GM19397 (cell line): ENCODE results near the gene WFS1.

ENCODE experiments used
- ATAC-seq: cut with Tn5 transposase; IDR thresholded peaks from one replicate; pipeline ENCODE4 v1.9.1; 2021; ENCODE audit warnings: mild to moderate bottlenecking, moderate library complexity; ENCODE audit not compliant: unreplicated experiment

Gene WFS1, protein sequence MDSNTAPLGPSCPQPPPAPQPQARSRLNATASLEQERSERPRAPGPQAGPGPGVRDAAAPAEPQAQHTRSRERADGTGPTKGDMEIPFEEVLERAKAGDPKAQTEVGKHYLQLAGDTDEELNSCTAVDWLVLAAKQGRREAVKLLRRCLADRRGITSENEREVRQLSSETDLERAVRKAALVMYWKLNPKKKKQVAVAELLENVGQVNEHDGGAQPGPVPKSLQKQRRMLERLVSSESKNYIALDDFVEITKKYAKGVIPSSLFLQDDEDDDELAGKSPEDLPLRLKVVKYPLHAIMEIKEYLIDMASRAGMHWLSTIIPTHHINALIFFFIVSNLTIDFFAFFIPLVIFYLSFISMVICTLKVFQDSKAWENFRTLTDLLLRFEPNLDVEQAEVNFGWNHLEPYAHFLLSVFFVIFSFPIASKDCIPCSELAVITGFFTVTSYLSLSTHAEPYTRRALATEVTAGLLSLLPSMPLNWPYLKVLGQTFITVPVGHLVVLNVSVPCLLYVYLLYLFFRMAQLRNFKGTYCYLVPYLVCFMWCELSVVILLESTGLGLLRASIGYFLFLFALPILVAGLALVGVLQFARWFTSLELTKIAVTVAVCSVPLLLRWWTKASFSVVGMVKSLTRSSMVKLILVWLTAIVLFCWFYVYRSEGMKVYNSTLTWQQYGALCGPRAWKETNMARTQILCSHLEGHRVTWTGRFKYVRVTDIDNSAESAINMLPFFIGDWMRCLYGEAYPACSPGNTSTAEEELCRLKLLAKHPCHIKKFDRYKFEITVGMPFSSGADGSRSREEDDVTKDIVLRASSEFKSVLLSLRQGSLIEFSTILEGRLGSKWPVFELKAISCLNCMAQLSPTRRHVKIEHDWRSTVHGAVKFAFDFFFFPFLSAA

DNA sequence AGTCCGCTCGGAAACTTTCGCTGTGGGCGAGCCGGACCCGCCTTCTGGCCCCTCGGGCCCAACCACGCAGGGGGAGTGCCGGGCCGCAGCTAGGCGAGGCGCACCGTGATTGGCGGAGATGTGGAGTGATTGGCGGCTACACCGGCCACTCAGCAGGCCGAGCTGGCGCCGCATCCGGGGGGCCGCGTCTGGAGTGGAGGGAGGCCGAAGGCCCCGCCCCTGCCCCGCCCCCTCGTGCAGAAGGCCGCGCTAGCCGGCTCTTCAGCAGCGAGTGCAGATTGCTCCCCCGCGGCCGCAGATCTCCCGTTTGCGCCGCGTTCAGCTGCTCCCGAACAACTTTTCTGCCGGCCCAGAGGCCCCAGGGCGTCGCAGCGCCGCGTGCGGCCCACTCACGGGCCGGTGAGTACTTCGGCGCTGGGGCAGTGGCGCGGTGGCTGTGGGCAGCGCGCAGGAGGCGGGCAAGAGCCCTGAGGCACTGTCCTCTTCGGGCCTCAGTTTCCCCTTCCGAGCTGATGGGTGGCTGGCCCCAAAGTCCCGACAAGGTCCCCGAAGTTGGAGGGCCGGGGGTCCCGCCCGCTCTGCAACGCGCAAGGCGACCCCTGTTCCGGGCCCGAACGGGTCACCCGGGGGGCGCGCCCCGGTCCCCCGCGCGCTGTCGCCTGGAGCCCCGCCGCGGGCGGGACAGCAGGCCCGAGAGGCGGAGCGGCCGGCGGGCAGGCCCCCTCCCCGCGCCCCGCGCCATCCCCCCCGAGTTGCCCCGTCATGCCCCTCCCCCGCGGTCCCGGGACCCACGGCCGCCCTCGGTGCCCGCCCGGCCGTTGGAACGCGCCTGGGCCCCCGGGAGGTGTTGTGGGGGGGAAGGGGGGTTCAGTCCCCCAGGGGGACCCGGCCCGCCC lies at the start of gene WFS1:
TSS of gene WFS1 (plus strand) at position 235 of the 896 bp plus-strand sequence. CDS start 7,606 bp downstream, outside the sequence.
- peak; percentile 100 for ATAC-seq

DNA sequence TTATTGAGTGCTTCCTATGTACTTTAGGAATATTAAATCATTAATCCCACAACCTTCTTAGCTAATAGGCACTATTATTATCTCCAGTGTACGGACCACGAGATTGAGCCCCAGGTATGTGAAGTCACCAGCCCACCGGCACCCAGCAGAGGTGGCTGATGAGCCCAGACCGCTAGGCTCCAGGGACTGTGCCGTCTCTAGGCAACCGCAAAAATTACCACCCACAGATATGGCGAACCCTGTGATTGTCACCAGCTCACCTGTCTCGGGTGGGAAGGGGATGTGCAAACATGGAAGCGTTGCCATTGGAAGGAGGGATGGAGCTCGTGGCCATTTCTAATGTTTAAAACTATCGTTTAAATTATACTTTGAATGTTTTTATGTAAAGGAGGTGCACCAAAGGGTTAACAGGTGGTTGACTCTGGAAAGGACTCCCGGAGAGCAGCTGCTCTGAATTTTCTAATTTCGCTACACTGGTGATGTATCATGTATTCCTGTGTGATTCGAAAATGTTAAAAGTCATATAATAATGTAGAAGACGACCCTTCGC lies 48.3 kb upstream of the WFS1 start:
- ATAC-seq, result no peak

DNA sequence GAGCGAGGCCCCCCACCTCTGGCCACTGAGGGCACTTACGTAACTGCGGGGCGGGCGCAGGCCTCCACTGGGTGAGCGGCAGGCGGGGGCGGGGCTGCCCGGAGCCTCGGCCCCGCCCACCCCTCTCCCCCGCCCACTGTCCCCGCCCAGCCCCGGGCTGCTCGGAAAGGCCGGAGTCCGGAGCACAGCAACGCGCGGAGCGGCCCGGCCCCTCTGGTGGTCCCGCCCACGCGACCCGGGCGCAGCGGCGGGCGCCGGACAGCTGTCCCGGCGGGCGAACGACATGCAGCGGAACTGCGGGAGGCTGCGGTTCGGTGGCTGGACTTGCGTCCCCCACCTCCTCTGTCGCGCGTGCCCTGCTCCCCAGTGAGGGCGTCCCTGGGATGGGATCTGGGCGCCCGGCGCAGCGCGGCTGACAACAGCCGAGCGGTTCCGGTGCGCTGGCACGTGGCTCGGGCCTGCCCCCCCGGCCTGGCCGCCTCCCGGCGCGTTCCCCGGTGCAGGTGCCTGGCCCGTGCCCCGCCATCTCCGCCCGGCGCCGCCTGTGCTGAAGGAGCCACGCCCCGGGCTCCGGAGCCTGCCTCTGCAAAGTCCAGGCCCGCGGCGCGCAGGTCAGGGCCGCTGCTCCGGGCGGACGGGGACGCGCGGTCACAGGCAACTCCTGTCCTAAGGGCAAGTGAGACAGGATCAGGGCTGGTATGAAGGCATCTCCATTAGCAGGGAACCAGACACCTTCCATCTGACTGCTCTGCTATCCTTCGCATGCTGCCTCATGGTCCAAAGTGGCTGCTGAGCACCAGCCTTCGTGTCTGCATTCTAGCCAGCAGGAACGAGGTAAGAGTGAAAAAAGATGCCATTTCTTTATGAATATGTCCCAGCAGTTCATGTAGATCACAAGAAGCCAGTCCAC lies 47.5 kb upstream of the WFS1 start:
- ATAC-seq, result no peak

DNA sequence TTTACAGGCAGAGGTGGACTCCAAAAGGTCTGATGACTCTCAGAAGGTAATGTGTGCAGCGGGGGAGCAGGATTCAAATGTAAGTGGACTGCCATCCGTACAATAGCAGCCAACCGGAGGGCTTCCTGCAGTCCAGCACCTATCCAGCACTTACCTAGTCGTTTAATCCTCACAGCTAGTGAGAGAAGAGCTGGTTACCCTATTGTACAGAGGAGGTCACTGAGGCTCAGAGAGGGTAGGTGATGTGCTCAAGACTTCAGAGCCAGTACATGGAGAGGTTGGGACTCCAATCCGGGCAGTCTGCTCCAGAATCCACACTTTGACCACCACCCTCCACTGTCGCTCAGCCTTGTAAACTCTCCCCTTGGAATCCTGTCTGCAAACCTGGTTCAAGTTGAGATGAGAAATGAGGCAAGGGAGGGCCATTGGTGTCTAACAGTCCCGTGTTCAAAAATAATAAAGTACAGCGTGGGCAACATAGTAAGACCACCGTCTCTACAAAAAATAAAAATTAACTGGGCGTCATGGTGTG lies 46.8 kb upstream of the WFS1 start:
- no peak for ATAC-seq

DNA sequence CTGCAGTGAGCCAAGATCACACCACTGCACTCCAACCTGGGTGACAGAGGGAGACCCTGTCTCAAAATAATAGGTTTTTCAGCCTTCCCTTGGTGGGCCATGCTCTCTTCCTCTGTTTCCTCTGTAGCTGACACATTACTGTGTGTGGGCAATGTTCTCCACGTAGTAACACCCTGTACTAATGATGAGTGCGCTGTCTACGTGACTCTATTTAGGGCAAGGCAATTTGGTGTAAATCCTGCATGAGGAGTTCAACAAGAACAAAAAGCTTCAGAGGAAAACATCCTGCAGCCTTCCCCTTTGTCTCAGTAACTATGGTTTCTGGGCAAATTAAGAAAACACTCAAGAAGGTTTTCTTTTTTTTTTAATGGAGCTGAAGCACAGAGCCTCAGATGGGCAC lies 44.9 kb upstream of the WFS1 start:
- no peak for ATAC-seq

DNA sequence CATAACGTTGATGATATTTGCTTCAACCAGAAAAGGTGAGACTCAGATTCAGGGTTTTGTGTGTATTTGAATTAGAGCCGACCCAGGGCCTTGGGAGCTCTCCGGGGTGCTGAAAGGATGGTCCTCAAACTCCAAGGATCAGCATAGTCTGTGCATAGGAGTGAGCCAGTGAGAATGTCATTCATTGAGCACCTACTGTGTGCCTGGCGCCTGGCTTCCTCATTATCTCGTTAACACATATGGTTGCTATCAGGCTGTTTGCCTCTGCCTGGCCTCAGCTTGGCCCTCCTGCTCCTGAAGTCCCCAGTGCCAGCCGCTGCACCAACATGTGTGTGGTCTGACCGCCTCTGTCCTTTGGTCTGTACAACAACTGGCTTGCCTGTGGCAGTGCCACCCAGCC lies 44.2 kb upstream of the WFS1 start:
- ATAC-seq, result no peak

DNA sequence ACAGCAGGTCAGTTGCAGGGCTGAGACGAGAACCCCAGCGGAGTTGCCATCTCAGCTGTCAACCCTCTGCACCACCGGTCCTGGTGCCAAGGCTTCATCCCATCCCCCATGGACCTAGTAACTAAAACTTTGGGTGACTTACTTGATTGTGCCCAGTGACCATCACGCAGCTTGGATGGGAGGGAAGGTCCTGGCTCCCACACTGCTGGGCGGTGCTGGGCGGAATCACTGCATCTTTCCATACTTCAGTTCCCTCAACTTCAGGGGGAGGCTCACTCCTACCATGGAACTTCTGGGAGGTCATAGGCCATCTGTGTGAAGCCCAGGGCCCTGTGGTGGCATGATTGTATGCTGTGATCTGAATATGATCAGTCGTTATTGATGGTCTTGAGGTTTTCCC lies 43.1 kb upstream of the WFS1 start:
- no peak for ATAC-seq

DNA sequence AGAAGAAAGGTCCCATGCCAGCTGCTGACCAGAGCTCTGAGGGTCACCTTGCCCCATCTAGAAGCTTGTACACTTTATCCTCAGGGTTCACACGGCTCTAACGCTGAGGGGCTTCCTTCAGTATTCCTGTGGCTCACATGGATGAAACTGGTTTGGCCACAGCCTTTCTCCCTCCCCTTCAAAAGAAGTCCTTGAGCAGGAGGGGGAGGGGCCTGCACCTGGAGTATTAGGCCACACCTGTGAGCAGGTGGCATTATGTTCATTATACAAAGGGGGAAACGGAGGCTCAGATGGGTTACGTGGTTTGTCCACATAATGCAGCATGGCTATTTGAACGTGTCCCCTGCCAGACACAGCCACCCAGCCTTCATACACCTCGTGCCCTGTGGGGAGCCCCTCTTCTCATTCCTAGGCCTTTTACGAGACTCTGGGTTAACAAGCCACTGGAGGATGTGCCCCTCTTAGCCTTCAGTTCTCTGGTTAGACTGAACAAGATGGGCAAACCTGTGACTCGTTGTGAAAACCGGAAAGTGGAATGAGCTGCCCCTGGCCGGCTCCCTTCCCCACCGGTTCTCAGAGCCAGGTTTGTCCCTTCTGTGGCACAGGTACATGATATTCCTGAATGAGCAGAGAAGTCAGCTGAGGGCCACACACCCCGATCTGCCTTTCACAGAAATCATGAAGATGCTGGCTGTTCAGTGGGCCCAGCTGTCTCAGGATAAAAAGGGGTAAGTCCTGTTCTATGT lies 42.1 kb upstream of the WFS1 start:
- no peak for ATAC-seq

DNA sequence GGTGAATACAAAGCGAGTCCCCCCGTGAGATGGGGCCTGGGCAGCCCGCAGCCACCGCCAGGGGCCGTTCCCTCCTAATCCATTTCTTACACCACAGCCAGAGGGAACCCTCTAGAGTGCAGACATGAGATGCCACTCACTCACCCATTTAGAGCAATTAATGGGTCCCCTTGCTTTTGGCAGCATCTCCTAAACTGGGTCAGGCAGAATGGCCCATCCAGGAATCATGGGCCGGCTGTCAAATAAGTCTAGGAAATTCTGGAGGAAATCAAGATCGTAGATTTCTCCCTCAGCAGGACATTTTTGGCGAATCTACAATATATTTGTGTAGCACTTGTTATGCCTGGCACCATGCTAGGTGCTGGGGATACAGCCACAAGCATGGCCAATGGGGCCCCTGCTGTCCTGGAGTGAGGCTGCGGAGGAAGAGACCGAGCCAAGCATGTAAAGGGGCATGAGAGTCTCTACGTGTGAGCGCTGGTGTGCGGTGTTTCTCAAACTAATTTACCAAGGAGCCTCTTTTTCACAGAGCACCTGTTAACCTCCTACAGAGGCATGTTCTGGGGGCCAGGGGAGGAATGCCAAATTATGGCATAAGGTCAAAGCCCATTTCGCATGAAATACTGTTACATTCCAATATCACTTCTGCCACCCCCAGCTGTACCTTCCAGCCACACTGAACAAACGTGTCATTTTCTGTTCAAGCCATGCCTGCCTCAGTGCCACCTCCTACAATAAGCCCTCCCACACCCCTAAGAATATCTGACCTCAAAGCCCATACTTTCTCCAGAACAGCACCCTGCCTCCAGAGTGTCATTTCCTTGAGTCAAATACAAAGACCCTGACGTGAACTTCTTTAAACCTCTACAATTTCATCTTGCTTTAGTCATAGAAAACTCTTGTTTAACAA lies 41.2 kb upstream of the WFS1 start:
- ATAC-seq, result no peak

DNA sequence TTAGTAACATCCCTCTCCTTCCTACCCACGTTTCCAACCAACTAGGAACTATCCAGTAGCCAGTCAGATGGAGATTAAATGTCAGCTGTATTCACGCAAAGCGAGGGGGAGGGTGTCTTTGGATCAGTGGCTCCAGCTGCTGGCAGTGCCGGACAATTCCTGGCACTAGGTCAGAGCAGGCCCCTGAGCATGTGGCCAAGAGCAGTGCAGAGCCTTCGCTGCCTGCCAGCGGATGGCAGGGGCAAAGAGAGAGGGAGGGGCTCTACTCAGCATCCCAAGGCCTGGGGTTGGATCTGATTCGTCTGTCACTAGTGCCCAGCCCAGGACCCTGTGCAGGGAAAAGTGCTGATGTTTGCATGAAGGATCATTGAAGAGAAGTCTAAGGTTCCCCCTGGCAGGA lies 40.6 kb upstream of the WFS1 start:
- no peak for ATAC-seq

DNA sequence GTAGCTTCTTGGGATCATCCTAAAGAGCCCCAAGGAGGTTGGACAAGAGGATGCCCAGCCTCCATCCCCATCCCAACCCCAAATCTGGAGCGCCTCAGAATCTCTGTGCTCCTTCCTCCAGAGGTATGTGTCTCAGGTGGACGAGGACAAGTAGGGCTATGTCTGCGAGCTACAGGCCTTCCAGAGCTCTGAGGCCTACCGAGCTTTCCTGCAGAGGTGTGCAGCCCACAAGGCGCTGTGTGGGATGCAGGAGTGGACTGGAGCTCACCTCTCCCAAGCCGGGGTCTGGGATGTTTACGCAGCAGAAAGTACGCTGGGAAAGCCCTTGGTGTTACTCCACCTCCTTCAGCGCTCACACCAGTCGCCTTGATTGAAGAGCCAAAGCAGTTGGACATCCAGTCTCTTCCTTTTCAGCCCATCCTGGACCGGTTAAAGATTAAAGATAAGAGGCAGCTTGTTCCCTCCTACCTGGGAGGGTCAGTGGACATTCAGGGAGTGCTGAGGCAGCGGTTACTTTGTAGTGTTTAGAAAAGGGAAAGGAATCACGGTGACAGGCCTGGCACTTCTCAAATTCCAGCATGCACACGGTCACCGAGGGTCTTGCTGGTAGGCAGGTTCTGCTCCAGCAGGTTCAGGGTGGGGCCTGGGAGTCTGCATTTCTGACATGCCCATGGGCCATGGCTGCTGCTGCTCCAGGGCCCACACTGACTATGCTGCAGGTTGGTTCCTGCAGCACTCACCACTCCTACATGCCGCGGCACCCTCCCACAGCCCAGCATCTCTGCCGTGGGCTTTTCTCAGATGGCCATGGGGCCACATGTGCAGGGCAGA lies 39.8 kb upstream of the WFS1 start:
- ATAC-seq, result no peak

DNA sequence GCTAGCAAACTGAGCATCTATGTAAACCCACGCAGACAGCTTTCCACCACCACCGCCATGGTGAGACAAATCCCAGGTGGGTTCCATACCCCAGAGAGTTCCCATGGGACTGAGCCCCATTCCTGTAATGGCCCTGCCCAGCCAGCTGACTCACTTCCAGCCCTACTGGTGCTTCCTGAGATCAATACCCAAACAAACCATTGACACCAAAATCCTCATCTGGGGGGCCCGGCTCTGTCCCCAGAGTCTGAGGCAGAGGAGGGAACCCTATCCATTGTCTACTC lies 39.2 kb upstream of the WFS1 start:
- ATAC-seq, result no peak

DNA sequence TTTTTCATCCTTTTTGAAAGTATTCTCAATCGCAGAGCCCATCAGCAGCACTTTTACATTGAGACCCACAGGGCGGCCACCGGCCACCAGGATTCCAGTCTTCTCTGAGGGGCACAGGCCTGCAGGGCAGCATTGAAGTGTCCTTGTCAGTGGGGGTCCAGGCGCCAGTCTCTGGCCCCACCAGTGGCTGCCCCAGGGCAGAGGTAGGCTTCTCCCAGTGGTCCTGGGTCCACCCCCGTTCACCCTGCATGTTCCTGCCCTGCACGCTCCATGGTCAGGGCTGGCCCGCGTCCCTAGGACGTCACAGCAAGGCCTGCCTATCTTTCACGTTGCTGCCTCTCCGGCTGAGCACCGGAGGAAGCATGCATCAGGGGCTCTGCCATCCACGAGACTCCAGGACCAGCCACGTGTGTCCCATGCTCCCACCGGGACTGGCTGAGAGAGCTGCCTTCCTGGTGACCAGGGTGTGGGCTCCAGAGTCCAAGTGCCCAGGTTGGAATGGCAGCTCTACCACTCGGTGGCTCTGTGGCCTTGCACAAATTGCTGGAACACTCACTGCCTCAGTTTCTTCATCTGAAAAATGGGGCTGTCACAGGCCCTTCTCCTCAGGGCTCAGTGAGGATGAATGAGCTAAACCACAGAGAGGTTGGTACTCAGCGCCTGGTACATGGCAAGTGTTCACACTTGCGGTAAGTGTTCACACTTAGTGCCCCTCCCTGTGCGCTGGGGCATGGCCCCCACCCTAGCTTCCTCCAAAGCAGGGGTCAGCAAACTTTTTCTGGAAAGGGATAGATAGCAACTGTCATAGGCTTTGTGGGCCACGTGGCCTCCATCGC lies 38.6 kb upstream of the WFS1 start:
- no peak for ATAC-seq

DNA sequence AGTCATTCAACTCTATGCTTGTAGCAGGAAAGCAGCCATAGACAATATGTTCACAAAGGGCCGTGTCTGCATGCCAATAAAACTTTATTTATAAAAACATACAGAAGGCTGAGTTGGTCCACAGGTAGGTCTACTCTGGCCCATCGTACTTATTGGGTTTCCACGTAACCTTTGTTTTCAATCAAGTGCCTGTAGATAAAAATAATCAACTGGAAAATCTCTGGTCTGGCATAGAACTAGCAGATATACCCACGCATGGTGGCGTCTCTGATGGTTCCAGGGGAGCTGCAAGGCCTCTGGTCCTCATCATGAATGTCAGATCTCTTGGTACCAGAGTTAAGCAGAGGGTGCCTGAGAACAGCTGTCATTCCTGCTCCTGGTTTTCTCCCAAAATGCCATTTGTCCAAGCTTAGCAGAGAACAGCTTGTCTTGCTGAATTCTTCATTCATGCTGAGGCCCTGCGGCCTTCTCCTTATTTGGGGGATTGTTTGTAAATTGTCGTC lies 37.9 kb upstream of the WFS1 start:
- ATAC-seq, result no peak

DNA sequence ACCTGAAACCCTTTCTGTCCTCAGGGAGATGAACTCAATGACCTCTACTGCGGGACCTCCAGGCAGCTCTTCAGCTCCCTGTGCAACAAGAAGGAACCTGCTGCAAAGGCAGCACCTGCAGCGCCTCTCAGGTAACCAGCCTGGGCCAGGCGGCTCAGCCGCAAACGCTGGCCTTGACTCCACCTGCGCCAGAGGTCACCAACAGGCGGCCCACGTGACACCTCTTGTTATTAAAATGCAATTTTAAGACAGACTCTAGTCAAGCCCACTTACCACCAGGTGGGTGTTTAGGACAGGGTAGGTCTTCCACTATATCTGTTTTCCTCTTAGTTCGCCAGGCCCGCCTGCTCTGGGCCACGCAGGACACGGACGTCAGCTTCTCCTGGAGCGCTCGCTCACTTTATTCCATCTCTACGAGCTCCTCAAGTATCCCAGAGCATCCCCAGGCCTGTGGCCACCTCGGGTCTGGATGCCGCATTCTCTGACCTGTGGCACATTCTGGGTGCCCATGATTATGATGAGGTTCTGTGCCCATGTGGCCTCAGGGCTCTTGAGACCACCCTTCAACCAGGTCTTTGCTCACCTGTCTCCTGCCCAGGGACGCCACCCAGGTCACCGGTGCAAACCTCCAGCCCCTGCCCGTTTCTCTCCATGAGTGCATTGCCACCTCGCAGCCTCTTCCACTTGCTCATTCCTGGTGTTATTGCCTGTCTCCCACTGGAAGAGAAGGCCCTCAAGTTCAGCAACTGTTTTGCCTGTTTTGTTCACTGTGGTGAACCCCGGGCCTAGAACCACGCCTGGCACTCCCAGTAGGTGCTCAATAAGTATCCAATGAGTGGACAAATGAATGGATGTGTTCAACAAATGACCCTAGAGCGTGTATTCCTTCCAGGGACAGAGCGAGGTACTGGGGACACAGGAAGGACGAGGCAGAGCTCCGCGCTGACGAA lies 36.5 kb upstream of the WFS1 start:
- ATAC-seq, result no peak
